ENCODE data around the gene RAPGEF4. TPM values are rescaled to one million over a fixed set of nuclear protein-coding genes. Genes with fewer than 3 reads are reported as not detected.

RAPGEF4 gene
- total and polyA plus RNA-seq, 2 of the 8 experiments (the other 6 are each of a cell fraction or from before 2014, with no cell fraction given) = 1.2 to 2.6 TPM

DNA sequence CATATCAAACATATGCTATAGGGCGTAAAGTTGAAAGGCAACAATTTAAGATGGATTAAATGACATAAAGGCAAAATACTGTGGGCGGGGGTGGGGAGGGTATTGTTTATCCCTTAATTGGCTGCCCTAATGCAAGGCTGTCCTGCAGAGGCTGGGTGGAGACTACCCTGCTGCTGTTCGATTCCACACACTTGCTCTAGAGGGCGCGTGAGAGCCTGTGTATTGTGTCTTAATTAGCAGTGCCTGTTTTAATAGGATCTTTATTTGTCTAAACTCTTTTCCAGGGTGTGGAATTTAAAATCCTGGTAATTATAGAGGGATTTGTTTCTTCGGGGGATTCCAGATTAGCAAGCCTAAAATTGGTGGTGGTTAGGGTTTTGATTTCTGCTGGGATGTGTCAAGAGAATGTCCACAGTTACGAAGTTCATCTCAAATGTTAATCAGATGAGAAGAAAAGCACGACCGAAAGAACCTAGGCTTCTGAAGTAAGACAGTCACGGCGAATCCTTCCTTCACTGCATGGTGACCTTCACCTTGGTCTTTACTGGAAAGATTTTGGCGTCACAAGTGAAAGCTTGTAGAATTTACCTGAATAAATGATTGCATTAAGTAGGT lies 236.5 kb downstream of the RAPGEF4 start:
- TF ChIP-seq BRCA1 (IDR thresholded peaks at IDR 0.05; ENCODE audit: low read depth, low read length) (no peak), TAF1 (IDR thresholded peaks at IDR 0.05; ENCODE audit: low read depth, low read length) (no peak), CTCF (IDR thresholded peaks at IDR 0.05; ENCODE audit: control extremely low read depth in 1 of 3, insufficient read depth in 1 of 3, low read depth in 1 of 3, low read length in 3 of 3) (peak; percentile 73 to 84 (median 79)), TBP (IDR thresholded peaks at IDR 0.05; ENCODE audit: low read depth, low read length) (no peak), ASH2L (IDR thresholded peaks at IDR 0.05; ENCODE audit: low read length) (no peak), RAD21 (IDR thresholded peaks at IDR 0.05 in 1 of 2, conservative IDR thresholded peaks at IDR 0.05 in 1 of 2; ENCODE audit: low read depth in 2 of 2, low read length in 2 of 2) (peak; percentile 60 to 66)
- CTCF ChIA-PET (ENCODE audit: partially characterized antibody) = interaction anchor here (0.6 to 3.1 kb wide), 18 partner anchors 7 to 583 kb away, joined by 3 to 10 read pairs (median 4); no protein-coding TSS in a partner anchor
- no peak overlapping the region for H2AK5ac ChIP-seq (ENCODE audit: low read depth, low read length)
- no peak overlapping the region for H3K4ac ChIP-seq (replicated peaks; ENCODE audit: insufficient read length, low read depth, low read length)
- no peak overlapping the region for H3K23ac ChIP-seq (ENCODE audit: insufficient read length)
- POLR2A ChIA-PET (ENCODE audit: partially characterized antibody) = no interaction called here
- H2BK5ac ChIP-seq (ENCODE audit: low read depth, low read length) = no peak overlapping the region
- H3K56ac ChIP-seq (replicated peaks; ENCODE audit: insufficient read length, low read depth, low read length) = no peak overlapping the region
- H3K27me3 ChIP-seq (replicated peaks in 1 of 4; ENCODE audit: control insufficient read depth in 3 of 4, extremely low read depth in 1 of 4, insufficient read depth in 3 of 4, low read length in 3 of 4) = no peaks in the 10 kb centered on the region; a peak in 1 of 7 replicates
- no peak overlapping the region for H2BK15ac ChIP-seq (ENCODE audit: low read length)
- H3K36me3 ChIP-seq (ENCODE audit: control insufficient read depth in 2 of 4, insufficient read depth in 4 of 4, low read length in 3 of 4) = no peaks in the 10 kb centered on the region
- H4K5ac ChIP-seq (ENCODE audit: insufficient read length, low read depth, low read length) = no peak overlapping the region
- no peak overlapping the region for H2BK120ac ChIP-seq (replicated peaks; ENCODE audit: low read depth, low read length)
- H4K20me1 ChIP-seq (replicated peaks in 1 of 2; ENCODE audit: control insufficient read depth in 1 of 2, insufficient read depth in 2 of 2, low read length in 2 of 2) = no peaks in the 10 kb centered on the region
- peak in 1 of 2 experiments; percentile 79 for DNase-seq (ENCODE audit: low read depth in 1 of 2, low spot score in 2 of 2)
- H3K14ac ChIP-seq (ENCODE audit: insufficient read length) = no peak overlapping the region
- no peak overlapping the region for H4K91ac ChIP-seq (replicated peaks; ENCODE audit: insufficient read length, low read length)
- H3K4me1 ChIP-seq (replicated peaks in 1 of 4; ENCODE audit: control insufficient read depth in 3 of 4, insufficient read depth in 4 of 4, low read length in 3 of 4) = no peaks in the 10 kb centered on the region; a peak in 1 of 7 replicates
- H3K27ac ChIP-seq (ENCODE audit: low read depth, low read length) = no peak overlapping the region
- H3K4me2 ChIP-seq (ENCODE audit: insufficient read depth in 1 of 2, low read depth in 2 of 2, low read length in 2 of 2) = no peak overlapping the region
- no peak overlapping the region for H2BK20ac ChIP-seq (ENCODE audit: low read length)
- no peak overlapping the region for H2AFZ ChIP-seq (ENCODE audit: low read length)
- H2BK12ac ChIP-seq (ENCODE audit: low read depth, low read length) = no peak overlapping the region
- peak; percentile 58 for FAIRE-seq
- H3K79me1 ChIP-seq (ENCODE audit: low read depth, low read length) = no peaks in the 10 kb centered on the region
- no peak overlapping the region for H3K18ac ChIP-seq (ENCODE audit: extremely low read depth, low read length)
- H3K9me3 ChIP-seq (ENCODE audit: insufficient read depth in 2 of 2, low read depth in 1 of 2, low read length in 1 of 2) = no peaks in the 10 kb centered on the region
- no peaks in the 10 kb centered on the region for H3K79me2 ChIP-seq (ENCODE audit: control insufficient read depth in 1 of 2, insufficient read depth in 2 of 2, low read length in 2 of 2)
- H3K4me3 ChIP-seq (ENCODE audit: extremely low read depth in 1 of 4, insufficient read depth in 2 of 4, low read depth in 3 of 4, low read length in 4 of 4) = no peak overlapping the region
- 45% methylated on average over 12 of the region's 12 CpGs; no CpG with 5 or more reads in 1 of the 2 experiments for WGBS, 2 experiments (ENCODE audit: extremely low coverage in 1 of 2, insufficient coverage in 1 of 2, insufficient read length in 1 of 2, insufficient replicate concordance in 2 of 2, low coverage in 1 of 2, low lambda C conversion rate in 2 of 2, missing lambda C conversion rate in 1 of 2)
- no peaks in the 10 kb centered on the region for H3K23me2 ChIP-seq (ENCODE audit: low read depth, low read length)
- H3K9ac ChIP-seq (replicated peaks in 1 of 4; ENCODE audit: extremely low read depth in 1 of 4, low read depth in 3 of 4, low read length in 3 of 4) = no peak overlapping the region
- no peak overlapping the region for H4K8ac ChIP-seq (ENCODE audit: extremely low read depth, insufficient read depth, low read length)

Measured in H1 (cell line).